Epidermal melanocyte (primary cell): ENCODE measurements around the gene HTR3D.
"Not testable (repeated sequence)": the region's sequence is repeated elsewhere in the genome, so short reads cannot be mapped to it uniquely, and the experiment has no call there.

ENCODE experiments used
- DNase-seq: peaks from one replicate; pipeline ENCODE4 v3.0.0; 2011; ENCODE audit warnings: low spot score; ENCODE audit not compliant: insufficient read length

HTR3D gene

DNA sequence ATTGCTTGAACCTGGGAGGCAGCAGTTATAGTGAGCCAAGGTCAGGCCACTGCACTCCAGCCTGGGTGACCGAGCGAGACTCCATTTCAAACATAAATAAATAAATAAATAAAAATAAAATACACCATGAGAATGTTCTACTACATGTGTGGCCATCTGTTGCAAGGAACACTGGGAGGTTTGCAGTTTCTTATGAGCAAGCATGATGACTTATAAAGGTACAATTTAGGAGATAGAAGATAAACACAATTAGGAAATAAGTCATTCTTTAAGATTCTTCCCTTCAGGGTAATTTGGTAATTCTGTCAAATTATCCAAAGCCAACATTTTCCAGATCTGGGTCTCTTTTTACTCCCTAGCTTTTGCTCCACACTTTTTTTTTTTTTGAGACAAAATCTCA, 34.7 kb downstream of the HTR3D start:
- no peak for DNase-seq

DNA sequence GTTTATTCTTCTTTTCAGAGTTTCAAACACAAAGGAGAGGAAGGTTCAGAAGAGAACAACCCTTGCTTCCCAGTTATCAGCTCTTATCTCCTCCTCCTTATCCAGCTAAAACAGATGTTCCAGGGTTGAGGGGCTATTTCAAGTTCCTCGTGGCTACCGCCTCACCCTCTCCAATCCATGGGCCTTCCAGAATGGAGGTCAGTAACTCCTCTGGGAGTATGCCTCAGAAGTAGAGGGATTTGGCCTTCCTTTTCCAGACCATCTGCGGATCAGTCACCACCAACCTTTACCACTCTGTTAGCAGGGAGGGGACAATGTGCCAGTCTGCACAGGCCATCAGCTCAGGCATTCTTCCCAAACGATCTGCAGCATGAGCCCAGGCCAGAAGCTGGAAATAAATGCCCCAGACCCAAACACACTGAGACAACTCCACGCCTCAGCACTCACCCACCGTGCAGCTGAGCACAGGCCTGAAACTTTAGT, 36.1 kb downstream of the HTR3D start:
- no peak for DNase-seq

DNA sequence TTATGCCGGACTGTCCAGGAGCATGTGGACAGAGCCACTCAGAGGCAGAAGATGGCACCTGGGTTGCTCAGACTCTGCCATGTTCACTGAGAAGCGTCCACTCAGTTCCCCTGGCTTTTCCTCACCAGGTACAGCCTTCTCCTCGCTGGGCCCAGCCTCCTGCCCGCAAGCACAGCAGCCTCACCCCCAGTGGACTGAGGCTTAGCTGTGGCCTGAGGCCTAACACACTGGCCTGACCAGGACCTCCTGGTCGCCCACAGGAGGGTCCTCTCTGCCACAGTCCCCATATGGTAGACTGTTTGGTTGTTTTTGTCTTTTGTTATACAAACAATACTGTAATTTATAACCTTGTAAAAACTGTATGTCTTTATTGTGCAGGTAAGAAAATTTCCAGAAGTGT, 36.8 kb downstream of the HTR3D start:
- no peak for DNase-seq

- DNase-seq: not testable (repeated sequence)
These were observed 39.6 kb downstream of the HTR3D start for GRCh38 chr3:184071142-184071541.

- DNase-seq: no peak
These were observed 42.1 kb downstream of the HTR3D start for GRCh38 chr3:184073621-184074020.

GRCh38 chr3:184075901-184076300, 44.4 kb downstream of the HTR3D start:
- no peak for DNase-seq

DNA sequence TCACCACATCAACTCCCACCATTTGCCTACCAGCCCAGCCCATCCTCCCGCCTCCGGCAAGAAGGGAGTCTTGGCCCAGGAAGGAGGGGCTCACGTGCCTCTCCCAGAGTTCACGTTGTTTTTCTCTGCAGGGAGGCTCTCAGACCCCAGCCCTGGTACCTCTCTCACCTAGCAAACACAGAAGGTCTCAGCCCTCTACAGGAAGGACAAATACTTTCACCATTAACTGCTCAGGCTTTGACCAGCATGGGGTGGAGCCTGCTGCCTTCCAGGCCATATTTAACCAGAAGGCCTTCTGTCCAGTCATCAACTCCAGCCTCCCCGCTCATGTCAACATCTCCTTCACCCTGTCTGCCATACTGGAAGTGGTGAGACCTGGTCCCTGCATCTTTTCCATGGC, 46.3 kb downstream of the HTR3D start:
- no peak for DNase-seq

DNA sequence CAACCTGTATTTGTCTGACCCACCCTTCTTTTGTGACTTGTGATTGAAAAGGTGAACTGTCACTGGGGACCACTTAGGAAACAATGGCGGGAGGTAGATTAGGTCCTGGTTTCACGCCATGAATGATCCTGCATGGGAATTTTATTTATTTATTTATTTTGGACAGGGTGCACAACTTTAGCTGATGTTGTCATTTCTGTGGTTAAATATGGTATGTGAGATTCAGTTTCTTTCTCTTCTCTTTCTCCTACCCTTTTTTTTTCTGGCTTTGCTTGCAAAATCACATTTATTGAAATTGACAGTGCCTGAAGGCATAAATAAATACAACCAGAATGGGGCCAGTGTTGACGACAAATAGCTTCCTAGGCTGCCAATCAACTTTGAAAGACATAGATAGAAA, 47.3 kb downstream of the HTR3D start:
- DNase-seq: no peak

GRCh38 chr3:184081116-184081830, 49.7 kb downstream of the HTR3D start:
- no peak for DNase-seq

GRCh38 chr3:184082034-184082433, 50.5 kb downstream of the HTR3D start:
- no peak for DNase-seq

- no peak for DNase-seq
These were observed 50.9 kb downstream of the HTR3D start for GRCh38 chr3:184082465-184082864.

DNA sequence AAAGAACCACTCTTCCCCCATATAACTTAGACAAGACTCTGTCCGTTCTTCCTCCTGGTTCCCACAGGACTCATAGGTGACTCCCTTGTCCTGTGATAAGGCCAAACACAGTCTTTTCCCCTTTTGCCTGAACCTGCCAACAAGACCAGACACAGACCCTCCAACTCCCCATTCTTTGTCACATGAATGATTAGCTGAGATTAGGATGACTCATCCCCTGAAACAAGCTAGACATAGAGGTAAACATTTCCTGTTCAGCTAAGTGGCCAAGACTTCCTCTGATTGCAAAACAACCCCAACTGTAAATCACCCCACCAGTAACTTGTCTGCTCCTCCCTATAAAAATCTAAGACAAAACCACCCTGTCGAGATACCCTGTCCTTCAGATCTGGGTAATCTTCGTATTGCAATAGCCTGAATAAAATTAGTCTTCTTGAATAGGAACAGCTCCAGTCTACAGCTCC, 53.9 kb downstream of the HTR3D start:
- no peak for DNase-seq
